GM21786 (cell line): Measurements from ENCODE around the gene MSN.

Experiments used
- ATAC-seq: cut with Tn5 transposase; IDR thresholded peaks from one replicate; pipeline ENCODE4 v1.9.1; 2021; ENCODE audit not compliant: unreplicated experiment

MSN gene

GRCh38 chrX:65671966-65672365 lies 4.5 kb downstream of the MSN start:
- ATAC-seq: no peak

- no peak for ATAC-seq
These were observed 6.4 kb downstream of the MSN start for GRCh38 chrX:65673857-65674203.

GRCh38 chrX:65674204-65674893 lies 6.9 kb downstream of the MSN start:
- ATAC-seq: no peak

GRCh38 chrX:65677954-65678469 lies 10.6 kb downstream of the MSN start:
- ATAC-seq: no peak

GRCh38 chrX:65679071-65679540 lies 11.7 kb downstream of the MSN start:
- ATAC-seq: no peak

- no peak for ATAC-seq
These were observed 14.4 kb downstream of the MSN start for GRCh38 chrX:65681810-65682209.

GRCh38 chrX:65685112-65685511 lies 17.7 kb downstream of the MSN start:
- ATAC-seq: no peak

- ATAC-seq: no peak
These were observed 18.8 kb downstream of the MSN start for GRCh38 chrX:65686236-65686635.

GRCh38 chrX:65687367-65687766 lies 19.9 kb downstream of the MSN start:
- no peak for ATAC-seq

- peak; percentile 83 for ATAC-seq
These were observed 21.0 kb downstream of the MSN start for GRCh38 chrX:65688403-65688871.

- no peak for ATAC-seq
These were observed 21.9 kb downstream of the MSN start for GRCh38 chrX:65689377-65689776.

GRCh38 chrX:65690057-65690855 lies 22.8 kb downstream of the MSN start:
- no peak for ATAC-seq

GRCh38 chrX:65695849-65696449 lies 28.5 kb downstream of the MSN start:
- no peak for ATAC-seq

GRCh38 chrX:65696613-65697012 lies 29.2 kb downstream of the MSN start:
- no peak for ATAC-seq

GRCh38 chrX:65697211-65697641 lies 29.8 kb downstream of the MSN start:
- ATAC-seq: no peak

- peak; percentile 63 for ATAC-seq
These were observed 30.7 kb downstream of the MSN start for GRCh38 chrX:65697915-65698796.

- no peak for ATAC-seq
These were observed 35.5 kb downstream of the MSN start for GRCh38 chrX:65702956-65703355.

- ATAC-seq: no peak
These were observed 38.0 kb downstream of the MSN start for GRCh38 chrX:65705439-65705838.

- ATAC-seq: peak; percentile 57
These were observed 38.8 kb downstream of the MSN start for GRCh38 chrX:65706041-65706828.

- no peak for ATAC-seq
These were observed 39.7 kb downstream of the MSN start for GRCh38 chrX:65707151-65707550.
